SU-DHL-6 (cell line): ENCODE measurements around the gene NUP188.

Experiments used
- H2AFZ ChIP-seq: fragments of 200-600 bp; sonication (generic); 2 replicates; pipeline ENCODE4 v1.6.1; 2014; ENCODE audit warnings: low read depth, mild to moderate bottlenecking, moderate library complexity, mixed read lengths, antibody characterized with exemption, low read length; ENCODE audit not compliant: severe bottlenecking
- H3F3A ChIP-seq: fragments of 200-600 bp; shearing (Covaris generic); 2 replicates; pipeline ENCODE4 v1.6.0; 2016; ENCODE audit warnings: antibody characterized with exemption, mild to moderate bottlenecking; ENCODE audit not compliant: insufficient read depth
- H3K27ac ChIP-seq: fragments of 200-600 bp; sonication (generic); 2 replicates; pipeline ENCODE4 v1.5.1; 2016; ENCODE audit warnings: low read depth, mild to moderate bottlenecking, low read length, moderate library complexity, mixed read lengths
- H3K27me3 ChIP-seq: fragments of 200-600 bp; sonication (generic), shearing (Covaris generic); 2 replicates; pipeline ENCODE4 v1.6.0; 2014; ENCODE audit warnings: mild to moderate bottlenecking, low read length
- H3K36me3 ChIP-seq: fragments of 200-600 bp; sonication (generic); 2 replicates; pipeline ENCODE4 v1.6.1; 2014; ENCODE audit warnings: mild to moderate bottlenecking, low read length, mixed read lengths
- H3K4me2 ChIP-seq: fragments of 300-600, 200-600 bp; shearing (Covaris generic), sonication (generic); 2 replicates; pipeline ENCODE4 v1.6.0; 2014; ENCODE audit warnings: low read length, low read depth, mild to moderate bottlenecking; ENCODE audit not compliant: poor library complexity, severe bottlenecking
- H3K4me3 ChIP-seq: fragments of 200-600 bp; sonication (generic); 2 replicates; pipeline ENCODE4 v1.5.1; 2014; ENCODE audit warnings: antibody characterized with exemption, low read length, mild to moderate bottlenecking, mixed read lengths; ENCODE audit not compliant: insufficient read depth, poor library complexity, severe bottlenecking
- H3K79me2 ChIP-seq: fragments of 200-600 bp; sonication (generic); 2 replicates; pipeline ENCODE4 v1.6.1; 2014; ENCODE audit warnings: mild to moderate bottlenecking, low read length, moderate library complexity; ENCODE audit not compliant: insufficient read depth
- H3K9ac ChIP-seq: fragments of 200-600 bp; sonication (generic); 2 replicates; pipeline ENCODE4 v1.7.0; 2014; ENCODE audit warnings: mild to moderate bottlenecking, low read length
- H3K9me2 ChIP-seq: fragments of 200-600 bp; sonication (generic); replicated peaks from 2 replicates; pipeline ENCODE4 v1.6.1; 2014; ENCODE audit warnings: low read length; ENCODE audit not compliant: insufficient read depth
- H3K9me3 ChIP-seq: fragments of 200-600 bp; sonication (generic); 2 replicates; pipeline ENCODE4 v1.6.1; 2014; ENCODE audit warnings: low read length, mixed read lengths; ENCODE audit not compliant: insufficient read depth
- H4K20me1 ChIP-seq: fragments of 200-600 bp; sonication (generic); 2 replicates; pipeline ENCODE4 v1.6.1; 2014; ENCODE audit warnings: low read depth, mild to moderate bottlenecking, antibody characterized with exemption, low read length, moderate library complexity, mixed read lengths
- EZH2phosphoT487 ChIP-seq: fragments of 200-600 bp; sonication (generic), shearing (Covaris generic); conservative IDR thresholded peaks from 2 replicates; pipeline ENCODE4 v1.6.1; 2018; ENCODE audit warnings: mild to moderate bottlenecking, antibody characterized with exemption, low read length, moderate library complexity, mixed read lengths
- TF ChIP-seq, protein P1 (sequence below): fragments of 200-600 bp; sonication (generic); IDR thresholded peaks from one replicate; pipeline ENCODE4 v1.5.1; 2017; ENCODE audit warnings: antibody characterized with exemption, mild to moderate bottlenecking, low read length, moderate library complexity; ENCODE audit not compliant: insufficient read depth, poor library complexity, severe bottlenecking

The NUP188 gene

DNA sequence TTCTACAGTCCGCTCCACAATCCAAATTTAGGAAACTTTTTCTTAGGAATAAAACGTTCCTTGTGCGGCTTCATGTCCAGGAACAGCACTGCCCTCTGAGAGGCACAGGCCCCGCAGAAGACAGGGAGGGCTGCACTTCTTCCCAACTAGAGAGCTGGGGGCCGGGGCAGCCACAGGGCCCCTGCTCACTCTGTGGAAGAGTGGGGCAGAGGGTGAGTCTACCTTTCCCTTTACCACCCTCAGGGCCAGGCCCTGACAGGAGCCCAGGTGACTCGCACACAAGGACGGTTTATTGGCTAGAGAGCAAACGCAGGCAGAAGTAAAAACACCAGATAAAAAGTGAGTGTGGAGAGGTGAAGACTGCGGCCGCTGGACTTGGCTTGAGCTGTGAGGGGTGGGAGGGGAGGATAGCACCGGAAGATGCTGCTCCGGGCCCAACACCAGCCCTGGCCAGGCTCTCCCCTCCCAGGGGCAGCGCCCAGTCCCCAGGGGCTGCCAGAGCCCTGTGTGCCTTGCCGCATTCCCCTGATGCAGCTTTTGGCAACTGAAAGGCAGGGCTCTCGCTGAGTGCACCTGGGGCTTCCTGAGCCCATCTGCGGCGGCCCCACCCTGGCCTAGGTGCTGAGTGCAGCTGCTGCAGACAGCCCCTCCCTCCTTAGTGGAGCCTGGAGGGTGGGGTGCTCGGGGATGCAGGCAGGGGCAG lies 60.4 kb downstream of the NUP188 start:
- Histone ChIP-seq H3K9me3 (no peaks in the 10 kb centered on the region), H3K4me2 (no peak overlapping the region), H3F3A (peaks cover 16% of the 10 kb centered on the region), H4K20me1 (no peaks in the 10 kb centered on the region), H2AFZ (no peak overlapping the region), H3K9ac (no peak overlapping the region), H3K36me3 (no peaks in the 10 kb centered on the region), H3K79me2 (no peaks in the 10 kb centered on the region), H3K27me3 (no peaks in the 10 kb centered on the region), H3K27ac (no peak overlapping the region), H3K9me2 (no peaks in the 10 kb centered on the region), H3K4me3 (no peak overlapping the region)
- TF ChIP-seq EZH2phosphoT487 = no peak
- TF ChIP-seq, protein P1, sequence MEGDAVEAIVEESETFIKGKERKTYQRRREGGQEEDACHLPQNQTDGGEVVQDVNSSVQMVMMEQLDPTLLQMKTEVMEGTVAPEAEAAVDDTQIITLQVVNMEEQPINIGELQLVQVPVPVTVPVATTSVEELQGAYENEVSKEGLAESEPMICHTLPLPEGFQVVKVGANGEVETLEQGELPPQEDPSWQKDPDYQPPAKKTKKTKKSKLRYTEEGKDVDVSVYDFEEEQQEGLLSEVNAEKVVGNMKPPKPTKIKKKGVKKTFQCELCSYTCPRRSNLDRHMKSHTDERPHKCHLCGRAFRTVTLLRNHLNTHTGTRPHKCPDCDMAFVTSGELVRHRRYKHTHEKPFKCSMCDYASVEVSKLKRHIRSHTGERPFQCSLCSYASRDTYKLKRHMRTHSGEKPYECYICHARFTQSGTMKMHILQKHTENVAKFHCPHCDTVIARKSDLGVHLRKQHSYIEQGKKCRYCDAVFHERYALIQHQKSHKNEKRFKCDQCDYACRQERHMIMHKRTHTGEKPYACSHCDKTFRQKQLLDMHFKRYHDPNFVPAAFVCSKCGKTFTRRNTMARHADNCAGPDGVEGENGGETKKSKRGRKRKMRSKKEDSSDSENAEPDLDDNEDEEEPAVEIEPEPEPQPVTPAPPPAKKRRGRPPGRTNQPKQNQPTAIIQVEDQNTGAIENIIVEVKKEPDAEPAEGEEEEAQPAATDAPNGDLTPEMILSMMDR = no peak

DNA sequence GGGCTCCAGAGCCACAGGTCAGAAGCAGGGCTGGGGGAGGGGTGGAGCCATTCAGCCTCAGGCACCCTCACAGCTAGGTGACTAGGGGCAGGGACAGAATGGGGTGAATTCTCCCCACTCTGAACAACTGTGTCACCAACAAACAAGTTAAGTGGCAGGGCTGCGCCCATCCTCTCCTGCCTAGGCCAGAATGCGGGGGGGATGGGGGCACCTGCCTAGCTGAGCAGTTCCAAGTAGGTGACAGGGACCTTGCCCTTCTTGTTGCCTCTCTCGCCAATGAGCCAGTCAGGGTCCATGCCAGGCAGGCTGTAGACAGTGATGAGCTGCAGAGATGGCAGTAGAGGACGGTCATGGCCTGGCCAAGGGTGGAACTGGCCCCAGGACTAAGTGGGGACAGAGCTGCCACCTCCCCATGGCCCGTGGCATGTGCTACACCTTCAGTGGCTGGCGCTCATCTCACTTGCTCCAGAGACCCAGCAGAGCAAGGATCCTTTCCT lies 61.0 kb downstream of the NUP188 start:
- no peaks in the 10 kb centered on the region for H3K9me3 ChIP-seq
- no peak overlapping the region for H3K9ac ChIP-seq
- no peaks in the 10 kb centered on the region for H3K36me3 ChIP-seq
- no peak overlapping the region for H3K4me2 ChIP-seq
- H3K9me2 ChIP-seq = no peaks in the 10 kb centered on the region
- TF ChIP-seq, protein P1 = no peak
- TF ChIP-seq EZH2phosphoT487 = no peak
- no peaks in the 10 kb centered on the region for H3K27me3 ChIP-seq
- no peaks in the 10 kb centered on the region for H3K79me2 ChIP-seq
- H4K20me1 ChIP-seq = no peaks in the 10 kb centered on the region
- no peak overlapping the region for H2AFZ ChIP-seq
- peaks cover 16% of the 10 kb centered on the region for H3F3A ChIP-seq
- no peak overlapping the region for H3K27ac ChIP-seq
- H3K4me3 ChIP-seq = no peak overlapping the region

DNA sequence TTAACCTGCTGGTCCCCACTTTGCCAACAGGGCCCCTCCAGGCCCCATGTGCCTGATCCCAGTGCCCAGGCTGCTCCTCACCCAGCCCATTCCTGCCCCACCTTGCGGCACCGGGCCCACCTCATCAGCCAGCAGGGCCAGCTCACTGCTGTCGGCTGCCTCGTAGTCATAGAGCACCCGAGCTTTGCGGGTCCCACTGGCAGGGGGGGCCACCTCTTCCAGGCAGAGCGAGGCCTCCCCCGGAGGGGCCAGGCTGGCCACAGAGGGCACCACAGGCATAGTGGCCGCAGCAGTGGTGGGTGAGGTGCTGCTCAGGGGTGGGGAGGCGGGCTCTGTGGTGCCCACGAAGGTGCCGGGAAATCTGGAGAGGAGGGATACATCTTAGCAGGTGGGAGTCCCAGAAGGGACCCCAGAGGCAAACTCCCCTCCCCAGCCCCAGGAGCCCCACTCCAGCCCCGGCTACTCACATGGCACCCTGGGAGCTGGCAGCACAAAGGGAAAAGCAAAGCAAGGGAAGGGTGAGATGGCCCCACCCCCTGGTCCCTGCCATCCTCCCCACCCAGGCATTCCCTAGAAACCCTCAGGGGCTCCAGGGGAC lies 61.6 kb downstream of the NUP188 start:
- TF ChIP-seq, protein P1 = no peak
- no peak for TF ChIP-seq EZH2phosphoT487
- Histone ChIP-seq H3K4me2 (no peak overlapping the region), H3K27me3 (no peaks in the 10 kb centered on the region), H3K27ac (no peak overlapping the region), H2AFZ (no peak overlapping the region), H3F3A (peaks cover 16% of the 10 kb centered on the region), H4K20me1 (no peaks in the 10 kb centered on the region), H3K79me2 (no peaks in the 10 kb centered on the region), H3K36me3 (no peaks in the 10 kb centered on the region), H3K9ac (no peak overlapping the region), H3K9me2 (no peaks in the 10 kb centered on the region), H3K4me3 (no peak overlapping the region), H3K9me3 (no peaks in the 10 kb centered on the region)
